GM21447 (cell line): Measurements from ENCODE around the gene MPV17.
"Not testable (repeated sequence)": the region's sequence is repeated elsewhere in the genome, so short reads cannot be mapped to it uniquely, and the experiment has no call there.

Experiments
- ATAC-seq: cut with Tn5 transposase; IDR thresholded peaks from one replicate; pipeline ENCODE4 v1.9.1; 2021; ENCODE audit not compliant: unreplicated experiment

MPV17 gene

DNA sequence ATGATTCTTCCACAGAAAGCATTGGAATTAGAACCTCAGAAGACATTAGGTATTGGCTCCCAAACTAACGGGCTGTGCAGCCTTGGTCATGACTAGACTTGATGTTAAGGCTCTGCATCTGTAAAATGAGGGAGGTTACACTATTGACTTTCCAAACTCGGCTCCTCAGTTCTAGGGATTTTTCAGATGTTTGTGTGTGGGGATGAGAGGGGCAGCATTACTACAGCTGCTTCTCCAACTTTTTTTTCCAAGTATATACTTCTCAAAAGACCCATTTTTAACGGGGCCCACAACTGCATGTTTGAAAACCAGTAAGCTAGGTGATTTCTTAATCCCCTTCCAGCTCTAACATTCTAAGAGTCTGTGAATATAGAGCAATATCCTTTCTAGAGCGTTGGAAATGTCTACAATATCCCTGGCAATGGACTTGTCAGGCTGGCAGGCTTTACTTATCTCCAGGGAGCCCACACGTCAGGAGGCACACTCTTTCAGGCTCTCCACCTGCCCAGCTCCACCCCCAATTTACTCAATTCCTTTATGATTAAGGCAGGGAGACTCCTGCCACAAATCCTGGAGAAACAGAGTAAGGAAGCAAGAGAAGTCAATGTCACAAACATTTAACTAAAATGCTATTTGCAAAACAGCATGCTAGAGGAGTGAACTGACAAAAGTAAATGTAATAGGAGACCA is 844 bp upstream of the MPV17 start:
- peak; percentile 3 for ATAC-seq

DNA sequence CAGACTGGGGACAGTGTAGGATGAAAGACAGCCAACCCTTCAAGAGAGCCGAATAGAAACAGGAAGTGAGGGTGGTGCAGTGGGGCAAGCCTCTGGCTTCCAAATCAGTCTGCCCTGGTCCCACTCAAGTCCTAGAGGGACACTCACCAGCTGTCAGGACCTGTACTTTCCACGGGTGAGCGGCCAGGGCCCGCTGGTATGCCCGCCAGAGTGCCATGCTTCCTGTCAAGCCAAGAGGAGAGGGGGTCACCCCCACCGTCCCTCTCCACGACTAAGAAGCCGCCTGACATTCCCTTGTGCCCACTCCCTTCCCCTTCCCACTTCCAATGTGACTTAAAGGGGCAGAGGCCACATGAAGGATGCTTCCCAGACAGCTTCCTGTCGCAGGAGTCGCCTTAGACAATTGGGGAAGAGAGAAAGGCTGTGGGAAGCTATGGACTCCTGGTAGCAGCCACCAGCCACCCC is 564 bp downstream of the MPV17 start:
- ATAC-seq, result peak; percentile 35

DNA sequence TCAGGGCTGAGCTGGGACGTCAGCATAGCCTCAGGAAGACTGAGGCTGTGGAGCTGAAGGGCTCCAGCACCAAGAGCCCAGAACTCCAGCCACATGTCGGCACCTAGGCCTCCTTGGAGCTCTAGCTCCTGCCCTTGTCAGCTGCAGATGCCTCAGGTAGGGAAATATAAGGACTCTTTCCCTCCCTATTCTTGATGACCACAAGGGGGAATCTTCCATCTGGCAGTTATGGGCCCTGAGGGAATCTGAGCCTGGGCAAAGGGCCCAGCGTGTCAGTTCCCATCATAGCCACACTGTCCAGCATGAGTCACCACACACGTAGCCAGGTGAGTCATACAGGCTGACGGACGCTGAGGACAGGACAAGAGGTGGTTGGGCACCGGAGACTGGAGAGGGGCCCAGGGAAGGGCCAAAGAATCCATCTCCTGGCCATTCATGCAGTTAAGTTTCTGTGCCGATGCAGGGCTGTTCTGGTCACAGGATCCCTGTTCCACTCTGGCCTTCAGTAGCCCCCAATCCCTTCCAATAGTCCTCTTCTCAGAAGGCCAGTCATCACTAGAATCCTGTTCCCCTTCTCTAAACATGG is 1.8 kb downstream of the MPV17 start:
- no peak for ATAC-seq

DNA sequence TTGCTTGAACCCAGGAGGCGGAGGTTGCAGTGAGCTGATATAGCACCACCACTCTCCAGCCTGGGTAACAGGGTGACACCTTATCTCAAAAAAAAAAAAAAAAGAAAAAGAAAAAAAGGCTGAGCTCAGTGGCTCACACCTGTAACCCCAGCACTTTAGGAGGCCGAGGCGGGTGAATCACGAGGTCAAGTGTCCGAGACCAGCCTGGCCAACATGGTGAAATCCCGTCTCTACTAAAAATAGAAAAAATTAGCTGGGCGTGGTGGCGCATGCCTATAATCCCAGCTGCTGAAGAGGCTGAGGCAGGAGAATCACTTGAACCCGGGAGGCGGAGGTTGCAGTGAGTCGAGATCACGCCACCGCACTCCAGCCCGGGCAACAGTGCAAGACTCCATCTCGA is 3.1 kb downstream of the MPV17 start:
- not testable (repeated sequence) for ATAC-seq

DNA sequence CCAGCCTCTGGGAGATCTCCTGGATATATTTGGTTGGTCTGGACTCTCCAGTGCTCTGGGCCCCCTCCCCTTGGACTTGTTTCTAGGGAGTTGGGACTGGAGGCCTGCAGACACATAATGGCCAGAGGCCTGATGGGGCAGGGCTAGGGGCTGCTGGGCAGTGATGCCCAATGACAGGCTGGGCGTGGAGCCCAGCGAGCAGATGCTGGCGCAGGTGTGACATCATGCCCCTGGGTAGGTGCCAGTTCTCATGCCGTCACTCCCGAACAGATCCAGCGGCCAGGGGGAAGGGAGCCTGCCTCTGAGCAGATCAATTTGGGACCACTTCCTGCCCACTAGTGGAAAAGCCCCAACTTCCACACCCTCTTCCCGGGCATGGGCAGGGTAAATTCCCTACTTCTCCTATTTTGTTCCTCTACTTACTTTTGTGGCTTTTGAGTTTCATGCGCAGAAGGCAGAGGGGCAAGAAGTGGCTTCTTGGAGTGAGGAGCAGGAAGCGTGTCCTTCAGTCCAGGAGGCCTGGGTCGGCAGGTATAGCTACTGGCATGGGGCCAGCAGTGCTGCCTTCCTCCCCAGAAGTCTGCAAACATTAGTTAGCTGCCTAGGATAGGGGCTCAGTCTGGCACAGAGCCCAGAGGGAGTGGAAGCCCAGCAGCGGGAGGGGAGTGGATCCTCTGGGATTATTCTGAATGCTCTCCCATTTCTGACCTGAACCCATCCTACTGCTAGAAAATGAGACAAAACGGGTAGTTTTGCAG is 6.1 kb downstream of the MPV17 start:
- ATAC-seq, result no peak

DNA sequence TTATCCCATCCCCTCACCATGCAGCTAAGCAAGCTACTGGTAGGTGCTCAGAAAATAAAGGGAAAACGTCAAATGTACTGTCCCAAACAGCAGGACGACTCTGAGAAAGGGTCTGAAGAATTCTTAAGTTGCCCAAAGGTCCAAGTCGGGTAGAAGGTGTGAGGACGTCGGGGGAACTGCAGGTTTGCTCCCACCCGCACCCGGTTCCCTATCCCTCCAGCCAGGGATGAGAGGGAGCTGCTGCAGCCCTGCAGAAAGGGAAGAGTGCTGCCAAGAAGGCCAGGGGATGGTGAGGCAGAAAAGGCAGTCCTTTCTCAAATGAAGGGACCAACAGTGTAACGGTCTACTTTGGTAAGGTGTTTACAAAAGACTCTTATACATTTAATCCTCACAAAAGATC is 7.8 kb downstream of the MPV17 start:
- no peak for ATAC-seq

DNA sequence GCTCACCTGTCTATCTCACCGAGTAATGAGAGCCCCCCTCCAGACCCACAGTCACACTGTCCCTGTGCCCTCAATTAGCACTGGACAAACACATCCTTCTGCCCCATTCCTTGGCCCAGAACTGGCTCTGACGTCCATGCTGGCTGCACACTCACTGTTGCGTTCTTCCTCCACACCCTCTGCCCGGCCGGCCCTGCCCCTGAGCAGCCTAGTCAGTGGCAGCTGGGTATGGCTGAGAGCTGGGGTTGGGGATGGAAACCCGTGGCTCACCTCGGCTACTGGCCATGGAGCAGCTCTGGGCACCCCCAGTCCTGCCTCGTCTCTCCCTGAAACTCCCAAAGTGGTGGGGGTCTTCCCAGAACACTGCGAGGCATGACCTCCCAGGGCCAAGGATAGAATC is 8.2 kb downstream of the MPV17 start:
- no peak for ATAC-seq

DNA sequence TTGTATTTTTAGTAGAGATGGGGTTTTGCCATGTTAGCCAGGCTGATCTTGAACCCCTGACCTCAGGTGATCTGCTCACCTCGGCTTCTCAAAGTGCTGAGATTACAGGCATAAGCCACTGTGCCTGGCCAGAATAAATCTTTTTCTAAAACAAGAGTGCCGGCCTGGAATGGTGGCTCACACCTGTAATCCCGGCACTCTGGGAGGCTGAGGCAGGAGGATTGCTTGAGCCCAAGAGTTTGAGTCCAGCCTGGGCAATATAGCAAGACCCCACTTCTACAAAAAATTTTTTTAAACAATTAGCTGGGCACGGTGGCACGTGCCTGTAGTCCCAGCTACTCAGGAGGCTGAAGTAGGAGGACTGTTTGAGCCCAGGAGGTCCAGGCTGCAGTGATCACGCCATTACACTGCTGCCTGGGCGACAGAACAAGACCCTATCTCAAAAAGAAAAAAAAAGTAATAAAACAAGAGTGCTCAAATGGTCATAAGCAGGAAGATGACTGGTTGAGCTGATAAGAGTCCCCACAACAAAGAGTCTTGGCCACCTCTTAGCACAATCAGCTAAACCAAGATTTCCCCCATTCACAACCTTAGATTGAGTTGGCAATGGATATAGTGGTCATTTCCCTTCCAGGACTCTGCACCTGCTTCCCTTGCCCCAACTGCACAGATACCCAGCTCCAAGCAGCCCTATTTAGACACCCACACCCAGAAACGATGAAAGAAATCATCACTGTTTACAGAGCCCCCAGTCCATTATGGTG is 8.8 kb downstream of the MPV17 start:
- ATAC-seq, result no peak

DNA sequence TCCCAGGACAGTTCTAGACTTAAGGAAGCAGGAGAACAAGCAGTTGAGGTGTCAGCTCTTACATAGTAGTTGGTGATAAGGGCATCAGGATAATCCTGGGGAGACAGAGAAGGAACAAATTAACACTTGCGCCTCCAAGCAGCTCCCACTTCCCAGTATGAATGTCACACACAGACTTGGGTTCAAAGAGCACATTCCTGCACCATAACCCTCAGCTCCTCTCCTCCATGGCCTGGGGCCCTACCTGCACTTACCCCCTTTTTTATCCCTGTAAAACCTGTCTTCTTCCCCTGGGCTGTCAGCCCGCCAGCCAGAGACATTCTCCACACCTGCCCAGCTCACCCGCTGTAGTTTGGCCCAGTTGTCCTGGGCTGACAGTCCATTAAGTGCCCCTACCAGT is 10.7 kb downstream of the MPV17 start:
- no peak for ATAC-seq

DNA sequence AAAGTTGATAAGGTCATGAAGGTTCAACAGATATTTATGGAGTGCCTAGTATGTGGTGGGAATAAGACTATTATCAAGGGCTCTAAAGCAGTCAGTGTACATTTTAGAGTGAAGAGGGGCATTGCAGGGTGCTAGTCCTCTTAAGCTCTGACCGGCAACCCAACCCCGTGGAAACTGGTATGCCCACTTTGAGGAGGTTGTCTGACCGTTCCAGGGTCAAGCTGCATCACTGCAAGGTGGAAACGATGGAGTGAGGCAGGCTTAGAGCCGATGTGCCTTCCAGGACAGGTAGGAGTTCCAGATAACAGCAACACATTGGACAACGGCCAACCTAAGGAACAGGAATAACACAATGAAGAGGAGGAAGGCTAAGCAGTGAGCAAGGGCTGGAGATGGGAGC is 13.2 kb downstream of the MPV17 start:
- no peak for ATAC-seq

DNA sequence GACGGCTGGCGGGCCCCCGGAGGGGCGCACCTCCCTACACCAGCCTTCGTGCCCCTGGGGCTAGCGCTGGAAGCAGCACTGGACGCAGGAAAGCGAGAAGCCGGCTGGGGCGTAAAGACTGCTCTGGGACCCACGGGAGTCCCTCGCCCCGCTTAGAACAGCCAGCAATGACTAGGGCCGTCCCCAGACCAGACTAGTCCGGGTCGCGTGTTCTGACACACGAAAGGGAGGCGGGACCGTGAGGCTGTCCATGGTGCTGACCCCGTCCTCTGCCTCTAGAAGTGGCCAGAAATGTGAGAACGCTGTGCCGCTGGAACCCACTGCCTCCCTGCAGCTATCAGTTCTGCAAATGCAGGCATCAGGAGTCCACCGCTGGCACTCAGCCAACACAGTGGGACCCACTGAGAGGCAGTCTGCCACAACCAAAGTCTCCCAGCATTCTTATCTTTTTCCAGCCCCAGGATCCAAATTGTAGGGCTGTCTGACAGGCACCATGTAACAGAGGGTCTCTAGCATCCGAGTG is 14.5 kb downstream of the MPV17 start, which contains the start of gene UCN:
Gene UCN, minus strand, starts transcription at position 87 of the 523 bp plus-strand sequence. CDS start 550 bp downstream, outside the sequence.
- no peak for ATAC-seq

DNA sequence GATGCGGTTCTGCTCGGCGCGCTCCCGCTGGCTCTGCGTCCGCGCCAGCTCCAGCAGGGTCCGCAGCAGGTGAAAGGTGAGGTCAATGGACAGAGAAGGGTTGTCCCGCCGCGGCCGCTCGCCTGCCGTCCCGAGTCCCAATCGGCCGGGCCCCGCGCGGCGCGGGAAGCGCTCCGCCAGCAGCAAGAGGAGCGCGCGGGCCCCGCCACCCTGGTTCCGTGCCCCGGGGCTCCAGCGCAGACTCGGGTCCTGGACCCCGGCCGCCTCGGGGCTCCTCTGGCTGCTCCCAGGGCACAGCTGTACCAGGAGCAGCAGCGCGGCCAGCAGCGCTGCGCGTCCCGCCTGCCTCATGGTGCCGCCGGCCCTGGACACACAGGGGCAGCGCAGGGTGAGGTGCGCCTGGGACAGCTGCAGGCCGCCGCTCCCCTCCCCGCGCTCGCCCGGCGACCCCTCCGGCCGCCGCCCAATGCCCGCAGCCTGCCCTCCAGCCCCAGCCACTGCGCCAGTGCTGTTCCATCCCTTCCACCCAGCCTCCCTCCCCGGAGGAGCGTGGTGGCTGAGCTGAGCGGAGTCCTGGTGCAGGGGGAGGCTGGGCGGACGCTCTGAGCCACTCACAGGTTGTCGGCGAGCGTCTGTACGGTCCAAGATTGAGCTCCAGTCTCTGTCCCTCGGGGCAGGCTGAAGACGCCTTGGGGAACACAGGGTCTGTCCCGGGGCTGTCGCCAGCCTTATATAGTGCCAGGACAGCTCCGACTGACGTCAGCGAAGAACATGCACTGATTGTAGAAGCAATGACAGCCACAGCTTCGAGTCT is 15.1 kb downstream of the MPV17 start:
- ATAC-seq, result no peak

DNA sequence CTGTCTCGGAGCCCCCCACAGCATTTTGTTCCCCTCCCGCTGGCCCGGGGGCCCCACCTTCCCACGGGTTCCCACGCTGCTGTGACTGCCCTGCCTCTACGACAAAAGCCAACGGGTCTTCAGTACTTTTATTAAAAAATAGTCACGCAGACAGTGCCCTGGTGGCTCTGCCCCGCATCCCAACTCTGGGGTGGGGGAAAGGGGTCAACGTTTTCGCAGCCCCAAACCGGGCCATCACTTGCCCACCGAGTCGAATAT is 15.7 kb downstream of the MPV17 start:
- no peak for ATAC-seq

DNA sequence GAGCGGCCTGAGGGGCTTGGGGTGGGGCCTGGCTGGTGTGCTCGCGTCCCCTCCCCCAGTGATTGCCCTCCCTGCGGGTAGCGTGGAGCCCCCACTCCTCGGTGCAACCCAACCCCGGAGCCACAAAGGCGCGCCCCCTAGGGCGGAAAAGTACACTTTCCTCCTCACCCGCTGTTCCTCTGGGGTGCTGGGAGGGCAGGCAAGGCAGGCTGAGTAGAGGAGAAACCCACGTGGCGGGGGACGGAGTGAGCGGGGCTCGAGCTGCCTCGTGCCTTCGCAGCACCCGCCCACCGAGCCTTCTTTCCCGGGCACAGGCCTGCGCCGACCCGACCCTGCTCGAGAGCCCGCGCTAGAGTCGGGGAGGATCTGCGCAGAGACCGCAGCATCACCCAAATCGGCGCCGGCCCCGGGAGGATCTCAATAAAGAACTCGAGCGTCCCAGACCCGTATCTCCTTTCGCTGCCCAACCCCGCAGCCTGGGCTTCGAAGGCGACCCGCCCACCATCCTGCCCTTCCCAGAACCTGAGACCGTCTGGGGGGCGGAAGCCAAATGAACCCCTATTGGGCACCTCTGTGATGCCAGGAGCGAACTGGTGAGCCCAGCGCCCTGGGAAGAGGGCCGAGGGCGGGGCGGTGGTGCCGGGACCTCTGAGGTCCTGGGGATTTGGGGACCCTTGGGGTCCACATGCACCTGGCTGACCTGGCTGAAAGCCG is 16.2 kb downstream of the MPV17 start:
- no peak for ATAC-seq

DNA sequence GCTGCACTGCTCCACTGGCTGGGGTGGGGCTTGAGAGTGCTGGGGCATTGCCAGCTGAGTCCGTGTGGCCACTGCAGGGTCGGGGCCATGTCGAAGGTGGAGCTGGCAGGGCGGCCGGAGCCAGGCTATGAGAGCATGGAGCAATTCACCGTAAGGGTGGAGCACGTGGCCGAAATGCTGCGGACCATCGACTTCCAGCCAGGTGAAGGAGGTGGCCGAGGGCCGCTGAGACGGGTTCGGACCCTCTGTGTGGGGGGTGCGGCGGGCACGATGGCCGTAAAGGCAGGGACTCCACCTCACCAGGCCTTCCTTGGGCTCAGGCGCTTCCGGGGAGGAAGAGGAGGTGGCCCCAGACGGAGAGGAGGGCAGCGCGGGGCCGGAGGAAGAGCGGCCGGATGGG is 16.8 kb downstream of the MPV17 start:
- no peak for ATAC-seq

DNA sequence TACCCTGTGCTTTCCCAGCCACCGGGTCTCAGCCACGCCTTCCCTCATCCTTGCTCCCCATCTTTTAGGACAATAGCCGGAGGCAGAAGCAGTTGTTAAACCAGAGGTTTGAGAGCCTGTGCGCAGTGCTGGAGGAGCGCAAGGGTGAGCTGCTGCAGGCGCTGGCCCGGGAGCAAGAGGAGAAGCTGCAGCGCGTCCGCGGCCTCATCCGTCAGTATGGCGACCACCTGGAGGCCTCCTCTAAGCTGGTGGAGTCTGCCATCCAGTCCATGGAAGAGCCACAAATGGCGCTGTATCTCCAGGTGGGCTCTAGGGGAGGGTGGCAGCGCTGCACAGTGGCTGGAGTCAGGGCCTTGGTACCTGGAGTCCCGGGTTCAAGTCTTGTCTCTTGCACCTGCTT is 17.4 kb downstream of the MPV17 start:
- no peak for ATAC-seq

DNA sequence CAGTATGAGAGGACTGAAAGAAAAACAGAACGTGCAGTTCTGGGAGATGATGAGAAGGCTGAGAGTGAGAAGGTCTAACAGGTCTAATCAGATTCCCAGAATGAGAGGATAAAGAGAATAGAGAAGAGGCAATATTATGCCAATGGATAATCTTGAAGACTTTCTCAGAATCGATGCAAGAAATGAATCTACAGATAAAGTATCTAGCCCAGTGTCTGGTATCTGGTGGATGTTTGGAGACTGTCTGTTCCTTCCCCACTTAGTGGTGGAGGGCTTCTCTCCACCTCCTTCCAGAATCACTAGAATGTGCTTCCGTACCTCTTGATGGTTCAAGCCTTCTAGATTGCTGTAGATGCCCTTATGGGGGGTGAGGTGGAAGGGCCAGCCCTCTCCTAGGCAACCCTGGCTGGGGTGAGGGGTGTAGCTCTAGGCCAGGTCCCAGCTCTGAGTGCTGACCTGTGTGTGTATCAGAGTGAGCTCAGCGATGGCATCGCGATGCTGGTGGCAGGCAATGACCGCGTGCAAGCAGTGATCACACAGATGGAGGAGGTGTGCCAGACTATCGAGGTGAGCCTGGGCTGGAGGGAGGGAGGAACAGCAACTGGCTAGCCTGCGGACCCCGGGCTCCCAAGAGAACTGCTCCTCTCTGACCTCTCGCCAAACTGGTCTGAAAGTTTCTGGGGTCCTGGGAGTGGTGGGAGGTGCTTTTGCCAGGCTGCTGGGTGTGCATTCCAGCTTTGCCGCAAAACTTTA is 18.2 kb downstream of the MPV17 start:
- no peak for ATAC-seq

DNA sequence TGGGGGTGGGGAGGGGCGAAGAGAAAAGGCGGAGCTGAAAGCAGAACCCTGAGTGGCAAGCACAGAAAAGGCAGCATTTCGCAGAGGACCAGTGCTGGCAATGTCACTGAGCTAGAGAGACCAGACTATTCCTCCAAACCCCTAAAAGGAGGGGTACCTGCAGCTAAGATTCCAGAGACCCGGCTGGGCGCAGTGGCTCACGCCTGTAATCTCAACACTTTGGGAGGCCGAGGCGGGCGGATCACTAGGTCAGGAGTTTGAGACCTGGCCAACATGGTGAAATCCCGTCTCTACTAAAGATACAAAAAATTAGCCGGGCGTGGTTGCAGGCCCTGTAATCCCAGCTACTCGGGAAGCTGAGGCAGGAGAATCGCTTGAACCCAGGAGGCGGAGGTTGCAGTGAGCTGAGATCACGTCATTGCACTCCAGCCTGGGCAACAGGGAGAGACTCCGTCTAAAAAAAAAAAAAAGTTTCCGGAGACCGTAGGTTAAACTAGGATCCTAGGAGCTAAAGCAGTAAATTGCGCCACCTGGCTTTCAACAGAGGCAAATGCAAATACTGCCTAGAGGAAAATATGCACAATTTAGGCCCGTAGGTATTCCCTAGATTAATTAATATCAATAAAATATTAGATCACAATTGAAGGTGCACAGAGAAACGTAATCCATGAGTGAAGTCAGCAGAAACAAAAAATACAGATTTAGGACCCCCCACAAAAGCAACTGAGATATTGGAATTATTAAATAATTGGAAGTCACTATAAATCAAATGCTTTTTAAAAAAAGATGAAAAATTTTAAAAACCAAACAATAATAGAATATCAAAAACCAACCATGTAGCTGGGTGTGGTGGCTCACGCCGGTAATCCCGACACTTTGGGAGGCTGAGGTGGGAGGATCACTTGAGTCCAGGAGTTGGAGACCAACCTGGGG is 19.5 kb downstream of the MPV17 start:
- no peak for ATAC-seq
